GM12873 (cell line): ENCODE measurements around the gene ODAD2.

Source experiments
- CTCF ChIP-seq: IDR thresholded peaks from 2 replicates; pipeline ENCODE4 v1.5.1; 2012; ENCODE audit warnings: low read depth, mild to moderate bottlenecking, moderate library complexity, low read length, control low read depth; ENCODE audit not compliant: insufficient read depth; ENCODE audit errors: missing control alignments

The ODAD2 gene

GRCh38 chr10:28014651-28015050 is 15.8 kb upstream of the ODAD2 start:
- no peak for TF ChIP-seq CTCF

- no peak for TF ChIP-seq CTCF
Observed at GRCh38 chr10:28012990-28013515, 14.2 kb upstream of the ODAD2 start.

GRCh38 chr10:28010821-28011220 is 11.9 kb upstream of the ODAD2 start:
- no peak for TF ChIP-seq CTCF

- TF ChIP-seq CTCF = no peak
Observed at GRCh38 chr10:28008054-28008453, 9.2 kb upstream of the ODAD2 start.

- no peak for TF ChIP-seq CTCF
Observed at GRCh38 chr10:28001353-28001752, 2.5 kb upstream of the ODAD2 start.

GRCh38 chr10:27998178-27998953 is 513 bp downstream of the ODAD2 start:
- no peak for TF ChIP-seq CTCF

DNA sequence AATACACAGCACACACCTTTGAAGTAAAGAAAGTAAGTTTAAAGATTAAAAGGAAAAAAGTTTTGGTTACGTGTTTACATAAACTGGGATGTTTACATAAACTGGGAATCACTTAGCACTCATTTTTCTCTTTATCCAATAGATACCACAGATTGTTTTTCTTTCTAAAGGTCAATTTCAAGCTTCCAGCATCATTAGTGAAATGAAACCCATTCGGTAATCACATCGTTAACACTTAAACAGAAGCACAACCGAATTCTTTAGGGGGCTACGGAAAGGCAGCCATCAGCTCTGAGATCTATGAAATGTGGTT is 1.1 kb downstream of the ODAD2 start:
- TF ChIP-seq CTCF = no peak
